NB4 (cell line): ENCODE data around the gene CREG1.

Experiments used
- DNase-seq: peaks from one replicate; pipeline ENCODE4 v3.0.0; 2010; ENCODE audit warnings: low read depth
- H3K4me3 ChIP-seq: one replicate; pipeline ENCODE4 v1.5.1; 2011; ENCODE audit warnings: mild to moderate bottlenecking, low read depth, low read length, moderate library complexity
- CTCF ChIP-seq: IDR thresholded peaks from one replicate; pipeline ENCODE4 v1.5.1; 2012; ENCODE audit warnings: low read depth, low read length
- MAX ChIP-seq: IDR thresholded peaks from 2 replicates; pipeline ENCODE4 v1.6.1; 2011; ENCODE audit warnings: low read depth, low read length
- MYC ChIP-seq: IDR thresholded peaks from 2 replicates; pipeline ENCODE4 v1.6.1; 2011; ENCODE audit warnings: low read depth, low read length
- POLR2A ChIP-seq: IDR thresholded peaks from 2 replicates; pipeline ENCODE4 v1.6.1; 2011; ENCODE audit warnings: mild to moderate bottlenecking; ENCODE audit not compliant: insufficient read length; ENCODE audit errors: extremely low read depth

The CREG1 gene

DNA sequence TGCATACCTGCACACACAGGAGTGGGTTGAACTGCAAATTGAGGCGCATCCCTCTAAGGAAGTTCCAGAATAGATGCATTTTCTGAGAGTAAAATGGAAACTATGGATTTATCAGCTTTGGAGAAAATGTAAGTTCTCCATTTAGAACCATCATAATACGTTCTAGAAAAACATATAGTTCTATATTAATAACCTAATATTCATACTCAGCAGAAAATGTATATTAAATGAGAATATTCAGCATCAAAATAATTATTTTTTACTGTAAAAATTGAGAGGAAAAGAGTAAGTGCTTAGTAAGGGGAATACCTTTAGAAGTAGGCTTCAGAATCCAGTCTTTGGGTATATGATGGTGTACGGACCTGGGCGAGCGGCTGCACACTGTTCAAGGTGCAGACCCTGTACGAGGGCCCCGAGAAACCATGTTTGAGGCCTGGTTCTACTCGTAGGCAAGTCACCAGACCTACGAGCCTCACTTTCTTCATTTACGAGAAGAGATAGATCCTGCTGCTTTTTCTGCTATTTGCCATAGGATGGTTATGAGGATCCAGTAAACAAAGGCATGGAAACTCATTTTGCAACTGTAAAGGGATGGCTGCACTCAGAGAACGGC, 42.1 kb downstream of the CREG1 start:
- H3K4me3 ChIP-seq, result no peak overlapping the region
- no peak for TF ChIP-seq MYC
- TF ChIP-seq CTCF, result no peak
- no peak for TF ChIP-seq MAX
- no peak for TF ChIP-seq POLR2A
- no peak for DNase-seq

- no peak for DNase-seq
- no peak overlapping the region for H3K4me3 ChIP-seq
- TF ChIP-seq CTCF (no peak), POLR2A (no peak), MYC (no peak), MAX (no peak)
Observed at GRCh38 chr1:167510881-167511280, 42.7 kb downstream of the CREG1 start.

DNA sequence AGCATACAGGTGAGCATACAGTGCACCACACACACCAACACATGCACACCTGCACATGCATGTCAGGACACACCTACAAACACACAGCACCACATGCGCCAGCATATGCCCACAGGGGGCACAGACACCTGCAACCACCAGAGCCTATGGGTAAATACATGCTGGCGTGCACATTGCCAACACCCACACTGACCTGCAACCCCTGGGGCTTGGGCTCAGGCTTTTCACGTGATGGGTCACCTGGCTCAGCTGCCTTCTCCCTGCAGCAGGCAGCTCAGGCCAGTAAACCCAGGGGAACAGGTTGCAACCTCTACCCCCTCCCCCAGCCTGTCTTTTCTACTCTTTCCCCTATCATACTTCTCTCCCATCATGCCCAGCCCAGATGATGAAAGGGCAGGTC, 43.3 kb downstream of the CREG1 start:
- H3K4me3 ChIP-seq, result no peak overlapping the region
- DNase-seq, result no peak
- TF ChIP-seq CTCF (no peak), MYC (no peak), MAX (no peak), POLR2A (no peak)

DNA sequence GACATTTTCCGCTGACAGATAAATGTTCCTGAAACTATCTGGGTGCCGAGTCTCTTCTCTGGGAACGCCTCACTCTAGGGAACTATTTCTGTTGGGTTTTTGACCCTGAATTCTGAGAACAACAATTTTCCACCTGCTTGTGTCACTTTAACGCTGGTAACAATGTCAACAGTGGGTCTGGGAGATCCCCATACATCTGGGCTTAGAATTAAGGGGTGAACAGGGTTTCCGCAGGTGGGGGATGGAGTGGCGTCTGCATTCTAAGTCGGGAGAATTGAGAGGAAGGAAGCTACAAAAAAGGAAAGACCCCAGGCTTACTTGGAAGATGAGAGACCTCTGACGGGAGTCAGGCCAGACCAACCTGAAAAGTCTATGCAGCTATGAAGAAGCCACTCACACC, 44.0 kb downstream of the CREG1 start:
- TF ChIP-seq CTCF (no peak), MAX (no peak), MYC (no peak), POLR2A (no peak)
- no peak overlapping the region for H3K4me3 ChIP-seq
- DNase-seq, result no peak

DNA sequence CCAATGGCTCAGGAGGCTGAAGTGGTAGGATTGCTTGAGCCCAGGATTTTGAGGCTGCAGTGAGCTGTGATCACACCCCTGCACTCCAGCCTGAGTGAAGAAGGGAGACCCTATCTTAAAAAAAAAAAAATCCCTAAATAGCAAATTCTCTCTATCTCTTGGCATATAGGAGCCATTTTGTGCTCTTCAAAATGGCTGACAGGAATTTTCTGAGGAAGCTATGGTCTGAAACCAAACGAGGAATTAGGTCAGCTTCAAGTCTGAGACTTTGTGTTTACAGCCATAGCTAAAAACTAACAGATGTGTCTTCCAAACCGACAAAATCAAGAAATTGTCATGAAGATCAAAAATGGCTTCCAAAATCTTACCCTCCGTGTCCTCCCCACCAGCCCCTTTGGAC, 45.8 kb downstream of the CREG1 start:
- no peak for DNase-seq
- TF ChIP-seq MYC (no peak), MAX (no peak), POLR2A (no peak), CTCF (no peak)
- H3K4me3 ChIP-seq, result no peak overlapping the region

- TF ChIP-seq MYC, result no peak
- no peak for TF ChIP-seq POLR2A
- no peak for TF ChIP-seq CTCF
- no peak for TF ChIP-seq MAX
- no peak for DNase-seq
- H3K4me3 ChIP-seq, result no peak overlapping the region
Observed at GRCh38 chr1:167504467-167504827, 49.1 kb downstream of the CREG1 start.
